Measurements from ENCODE around the gene STT3A.

The STT3A gene

DNA sequence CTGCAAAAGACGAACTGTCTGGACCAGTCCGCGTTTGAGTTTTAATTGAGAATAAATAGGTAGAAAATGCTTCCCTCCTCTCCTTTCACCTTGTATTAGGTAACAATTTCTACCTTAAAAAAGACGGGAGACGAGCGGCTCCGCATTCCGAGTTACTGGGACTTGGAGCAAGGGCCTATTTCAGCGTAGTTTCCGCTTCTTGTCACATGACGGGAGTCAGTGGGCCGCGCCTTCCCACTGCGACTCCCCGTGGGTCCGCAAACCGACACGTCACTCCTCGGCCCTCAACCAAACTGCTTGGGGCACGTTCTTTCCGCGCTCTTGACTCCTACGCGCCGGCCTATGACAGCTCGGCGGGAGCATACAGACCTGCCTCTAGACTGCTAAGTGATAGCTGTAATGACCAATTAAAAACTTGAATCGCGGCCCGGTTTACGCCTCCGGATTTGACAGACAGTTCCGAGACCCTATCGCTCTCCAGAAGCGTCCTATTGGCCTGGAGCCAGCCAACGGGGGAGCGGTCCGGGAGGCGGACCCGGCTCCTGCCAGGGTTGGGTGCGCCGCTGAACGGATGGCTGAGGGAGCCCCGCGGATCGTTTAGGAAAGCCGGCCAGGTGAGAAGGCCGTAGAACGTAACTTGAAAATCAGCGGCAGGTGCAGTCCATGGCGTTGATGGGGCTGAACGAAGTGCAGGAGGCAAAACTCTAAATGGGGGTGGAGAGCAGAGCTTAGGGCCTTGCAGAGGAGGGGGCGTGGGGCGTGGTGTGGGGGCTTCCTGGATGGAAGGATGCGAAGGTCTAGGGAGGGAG lies at the start of gene STT3A:
TSS of gene STT3A (plus strand) at position 548 of the 809 bp plus-strand sequence. CDS start 3,064 bp downstream, outside the sequence.
- Mint-ChIP-seq H3K4me1 (peaks cover 27% of the 10 kb centered on the region), H3K9me3 (no peaks in the 10 kb centered on the region), H3K4me3 (peak within 1 kb of the TSS; percentile 96), H3K27me3 (no peaks in the 10 kb centered on the region), H3K36me3 (peaks cover 8% of the 10 kb centered on the region), H3K27ac (peak within 1 kb of the TSS; percentile 100)
- peak; percentile 93 to 98 for DNase-seq (ENCODE audit: low spot score in 2 of 2)
- peak; percentile 88 for ATAC-seq (ENCODE audit: low read depth)

DNA sequence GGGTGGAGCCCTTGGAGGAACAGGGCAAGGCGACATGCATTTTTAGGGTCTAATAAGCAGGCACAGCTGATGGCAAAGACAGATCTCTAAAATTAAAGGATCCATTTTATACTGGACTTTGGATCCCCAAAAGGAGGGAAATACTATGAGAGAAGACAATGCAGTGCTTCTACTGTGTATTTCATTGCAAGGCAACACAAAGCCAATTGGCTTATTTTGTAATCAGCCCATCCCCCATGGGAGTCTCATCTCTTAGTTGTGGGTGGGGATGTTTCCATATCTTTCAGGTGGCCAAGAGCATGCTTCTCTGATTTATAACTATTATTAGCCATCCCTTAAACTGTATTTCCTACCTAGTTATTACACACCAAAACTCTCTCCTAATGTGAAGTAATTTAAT lies 41.9 kb upstream of the STT3A start:
- ATAC-seq (ENCODE audit: low read depth) (no peak), DNase-seq (ENCODE audit: low spot score in 2 of 2) (no peak)
- H3K36me3 Mint-ChIP-seq: peaks cover 9% of the 10 kb centered on the region
- H3K27me3 Mint-ChIP-seq: peaks cover 2% of the 10 kb centered on the region
- no peak overlapping the region for H3K4me3 Mint-ChIP-seq
- peaks cover 24% of the 10 kb centered on the region for H3K9me3 Mint-ChIP-seq
- H3K27ac Mint-ChIP-seq: no peak overlapping the region
- H3K4me1 Mint-ChIP-seq: no peaks in the 10 kb centered on the region

DNA sequence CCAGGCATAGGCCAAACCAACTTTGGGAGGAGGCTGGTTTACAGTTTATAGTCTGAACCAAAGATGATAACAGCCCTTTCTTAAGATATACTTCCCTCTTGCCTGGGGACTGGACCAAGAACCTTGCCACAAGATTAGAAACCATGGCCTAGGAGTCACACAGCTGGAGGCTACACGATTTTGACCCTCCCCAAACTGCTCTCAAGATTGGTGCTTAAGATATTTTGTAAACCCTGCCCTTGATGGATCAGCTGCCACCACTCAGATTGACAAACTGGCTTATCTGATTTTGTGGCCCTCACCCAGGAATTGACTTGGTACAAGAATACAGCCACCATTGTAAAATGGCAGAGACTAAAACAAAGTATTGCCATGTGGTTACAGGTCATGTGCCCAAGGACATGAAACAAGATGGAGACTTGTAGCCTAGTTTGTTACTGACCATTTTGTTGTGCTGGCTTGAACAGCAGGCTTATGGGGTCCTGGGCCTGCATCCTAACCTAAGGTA lies 40.8 kb upstream of the STT3A start:
- Mint-ChIP-seq H3K27me3 (peaks cover 3% of the 10 kb centered on the region), H3K9me3 (peaks cover 24% of the 10 kb centered on the region), H3K4me3 (no peak overlapping the region), H3K4me1 (no peaks in the 10 kb centered on the region), H3K27ac (no peak overlapping the region), H3K36me3 (peaks cover 13% of the 10 kb centered on the region)
- ATAC-seq (ENCODE audit: low read depth) (no peak), DNase-seq (ENCODE audit: low spot score in 2 of 2) (no peak)

DNA sequence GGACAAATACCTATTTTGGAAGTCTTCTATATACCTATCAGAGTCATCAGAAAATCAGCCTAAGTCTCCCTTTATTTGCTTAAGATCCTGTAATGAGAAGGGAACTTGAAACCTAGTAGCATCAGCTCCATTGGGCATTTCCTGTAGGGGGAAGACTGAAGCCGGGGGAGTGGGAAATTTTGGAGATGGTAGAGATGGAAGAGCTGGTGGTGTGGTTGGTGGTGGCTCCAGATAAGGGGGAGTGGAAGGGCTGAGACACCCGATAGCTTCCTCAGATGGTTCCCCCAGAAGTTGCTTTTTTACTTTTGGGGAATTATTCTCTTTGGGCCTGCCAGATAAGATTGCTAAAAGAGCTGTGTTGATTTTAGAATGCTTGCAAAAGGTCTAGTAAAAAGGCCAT lies 39.7 kb upstream of the STT3A start:
- no peak overlapping the region for H3K4me3 Mint-ChIP-seq
- no peak for DNase-seq (ENCODE audit: low spot score in 2 of 2)
- H3K9me3 Mint-ChIP-seq: peaks cover 25% of the 10 kb centered on the region
- H3K27me3 Mint-ChIP-seq: peaks cover 5% of the 10 kb centered on the region
- ATAC-seq (ENCODE audit: low read depth): no peak
- peaks cover 15% of the 10 kb centered on the region for H3K36me3 Mint-ChIP-seq
- no peaks in the 10 kb centered on the region for H3K4me1 Mint-ChIP-seq
- H3K27ac Mint-ChIP-seq: no peak overlapping the region

DNA sequence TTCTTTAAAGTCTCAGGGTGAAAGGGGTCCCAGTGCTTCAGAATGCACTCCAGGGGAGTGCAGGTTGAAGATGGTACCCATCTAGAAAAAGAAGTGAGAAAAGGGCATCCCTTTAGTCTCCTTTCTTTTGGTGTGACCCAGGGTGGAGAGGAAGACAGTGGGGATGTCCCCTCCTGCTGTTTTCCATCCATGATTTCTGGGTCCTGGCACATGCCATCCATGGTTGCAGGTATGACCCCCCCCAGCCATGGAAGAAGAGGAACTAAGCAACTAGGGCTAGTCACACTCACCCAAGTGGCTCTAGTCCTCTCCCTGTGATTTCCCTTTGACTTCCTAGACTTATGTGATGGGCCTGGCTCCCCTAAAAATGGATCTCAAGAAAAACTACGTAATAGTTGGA lies 39.3 kb upstream of the STT3A start:
- peaks cover 5% of the 10 kb centered on the region for H3K27me3 Mint-ChIP-seq
- no peaks in the 10 kb centered on the region for H3K4me1 Mint-ChIP-seq
- H3K4me3 Mint-ChIP-seq: no peak overlapping the region
- ATAC-seq (ENCODE audit: low read depth) (no peak), DNase-seq (ENCODE audit: low spot score in 2 of 2) (no peak)
- H3K9me3 Mint-ChIP-seq: peaks cover 25% of the 10 kb centered on the region
- H3K36me3 Mint-ChIP-seq: peaks cover 15% of the 10 kb centered on the region
- H3K27ac Mint-ChIP-seq: no peak overlapping the region

DNA sequence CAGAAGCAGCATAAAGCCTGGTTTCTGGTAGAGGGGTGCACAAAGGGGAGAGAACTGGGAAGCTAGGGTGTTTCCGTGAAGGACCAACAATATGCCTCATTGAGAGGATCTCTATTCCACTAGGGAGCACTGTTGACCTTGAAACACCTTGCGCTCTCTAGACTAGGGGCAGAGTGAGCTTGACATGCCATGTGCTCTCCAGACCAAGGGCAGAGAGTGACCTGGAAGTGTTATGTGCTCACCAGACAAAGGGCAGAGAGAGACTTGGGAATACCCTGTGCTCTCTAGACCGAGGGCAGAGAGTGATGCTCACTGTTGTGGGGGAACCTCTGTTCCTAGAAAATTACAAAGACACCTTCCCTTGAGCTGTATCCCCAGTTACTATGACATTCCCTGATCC lies 38.6 kb upstream of the STT3A start:
- ATAC-seq (ENCODE audit: low read depth) (no peak), DNase-seq (ENCODE audit: low spot score in 2 of 2) (no peak)
- Mint-ChIP-seq H3K27ac (no peak overlapping the region), H3K4me1 (no peaks in the 10 kb centered on the region), H3K9me3 (peaks cover 25% of the 10 kb centered on the region), H3K4me3 (no peak overlapping the region), H3K36me3 (peaks cover 15% of the 10 kb centered on the region), H3K27me3 (peaks cover 5% of the 10 kb centered on the region)

DNA sequence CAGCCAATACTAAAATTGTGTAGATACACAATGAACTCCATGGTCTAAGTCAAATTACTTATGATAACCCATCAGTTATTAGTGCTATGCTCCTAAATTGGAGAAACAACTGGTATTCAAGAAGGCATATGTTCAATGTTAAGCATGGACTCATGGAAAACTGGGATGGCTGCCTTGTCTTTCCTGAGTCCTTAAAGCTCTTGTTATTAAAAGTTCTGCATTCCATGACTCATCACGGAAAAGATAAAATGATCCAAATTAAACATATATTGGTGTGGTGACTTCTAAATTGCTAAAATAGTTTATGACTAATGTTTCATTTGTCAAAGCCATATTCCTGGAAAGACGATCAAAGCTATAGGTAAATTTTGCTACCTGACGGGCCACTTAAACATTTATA lies 32.8 kb upstream of the STT3A start:
- H3K27ac Mint-ChIP-seq: no peak overlapping the region
- H3K4me3 Mint-ChIP-seq: no peak overlapping the region
- ATAC-seq (ENCODE audit: low read depth) (no peak), DNase-seq (ENCODE audit: low spot score in 2 of 2) (no peak)
- peaks cover 3% of the 10 kb centered on the region for H3K27me3 Mint-ChIP-seq
- H3K36me3 Mint-ChIP-seq: peaks cover 6% of the 10 kb centered on the region
- peaks cover 6% of the 10 kb centered on the region for H3K9me3 Mint-ChIP-seq
- H3K4me1 Mint-ChIP-seq: no peaks in the 10 kb centered on the region

DNA sequence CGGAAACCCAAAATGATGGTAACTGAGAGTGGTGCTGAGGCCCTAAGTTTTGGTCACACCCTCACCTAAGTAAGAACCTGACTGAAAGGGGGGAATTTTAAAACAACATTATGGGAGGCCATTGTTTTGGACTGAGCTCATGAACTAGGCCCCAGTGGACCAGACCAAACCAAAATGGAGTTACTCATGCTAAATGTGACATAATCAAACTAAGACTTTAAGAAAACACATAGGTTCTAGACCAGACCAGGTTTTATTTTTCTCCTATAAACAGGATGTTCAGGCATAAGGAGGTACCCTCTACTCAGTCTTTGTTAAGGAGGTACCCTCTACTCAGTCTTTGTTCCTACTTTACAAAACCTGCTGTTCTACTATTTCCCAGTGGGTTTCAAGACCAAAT lies 30.7 kb upstream of the STT3A start:
- ATAC-seq (ENCODE audit: low read depth): no peak
- peaks cover 2% of the 10 kb centered on the region for H3K9me3 Mint-ChIP-seq
- H3K27ac Mint-ChIP-seq: no peak overlapping the region
- H3K4me1 Mint-ChIP-seq: peaks cover under 1% of the 10 kb centered on the region
- H3K27me3 Mint-ChIP-seq: peaks cover 2% of the 10 kb centered on the region
- DNase-seq (ENCODE audit: low spot score in 2 of 2): no peak
- peaks cover 2% of the 10 kb centered on the region for H3K36me3 Mint-ChIP-seq
- no peak overlapping the region for H3K4me3 Mint-ChIP-seq

DNA sequence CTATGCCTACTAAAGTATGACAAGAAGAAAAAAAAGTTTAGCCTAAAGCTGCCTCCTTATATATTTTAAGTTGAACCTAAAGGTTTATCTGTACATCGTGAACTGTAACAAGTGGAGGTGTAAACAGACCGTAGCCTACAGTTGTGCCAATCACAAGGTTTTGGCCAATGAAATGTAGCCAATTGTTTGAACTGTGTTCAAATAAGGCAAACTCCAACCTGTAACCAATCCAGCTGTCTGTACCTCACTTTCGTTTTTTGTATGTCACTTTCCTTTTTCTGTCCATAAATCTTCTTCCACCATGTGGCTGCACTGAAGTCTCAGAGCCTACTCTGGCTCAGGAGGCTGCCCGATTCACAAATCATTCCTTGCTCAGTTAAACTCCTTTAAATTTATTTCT lies 30.2 kb upstream of the STT3A start:
- Mint-ChIP-seq H3K9me3 (no peaks in the 10 kb centered on the region), H3K4me3 (no peak overlapping the region), H3K27ac (no peak overlapping the region), H3K36me3 (no peaks in the 10 kb centered on the region), H3K27me3 (no peaks in the 10 kb centered on the region), H3K4me1 (peaks cover 2% of the 10 kb centered on the region)
- DNase-seq (ENCODE audit: low spot score in 2 of 2): no peak
- ATAC-seq (ENCODE audit: low read depth): no peak

DNA sequence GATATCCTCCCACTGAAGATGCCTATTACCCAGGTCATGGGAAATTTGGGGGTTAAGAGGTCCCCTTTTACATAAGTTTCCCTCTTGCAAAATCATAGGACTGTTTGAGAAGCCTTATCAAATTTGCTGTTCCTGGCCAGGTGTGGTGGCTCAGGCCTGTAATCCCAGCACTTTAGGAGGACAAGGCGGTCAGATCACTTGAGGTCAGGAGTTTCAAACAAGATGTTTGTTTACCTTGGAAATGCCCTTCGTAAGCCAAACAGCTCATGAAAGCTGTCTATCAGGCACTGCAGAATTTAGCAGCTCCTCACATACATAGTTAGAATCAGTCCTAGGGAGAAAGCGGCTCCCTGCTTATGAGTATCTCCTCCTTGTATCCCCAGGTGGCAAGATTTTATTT lies 28.3 kb upstream of the STT3A start:
- Mint-ChIP-seq H3K4me1 (peaks cover 5% of the 10 kb centered on the region), H3K9me3 (no peaks in the 10 kb centered on the region), H3K27ac (no peak overlapping the region), H3K4me3 (no peak overlapping the region), H3K36me3 (no peaks in the 10 kb centered on the region), H3K27me3 (no peaks in the 10 kb centered on the region)
- no peak for DNase-seq (ENCODE audit: low spot score in 2 of 2)
- ATAC-seq (ENCODE audit: low read depth): no peak

DNA sequence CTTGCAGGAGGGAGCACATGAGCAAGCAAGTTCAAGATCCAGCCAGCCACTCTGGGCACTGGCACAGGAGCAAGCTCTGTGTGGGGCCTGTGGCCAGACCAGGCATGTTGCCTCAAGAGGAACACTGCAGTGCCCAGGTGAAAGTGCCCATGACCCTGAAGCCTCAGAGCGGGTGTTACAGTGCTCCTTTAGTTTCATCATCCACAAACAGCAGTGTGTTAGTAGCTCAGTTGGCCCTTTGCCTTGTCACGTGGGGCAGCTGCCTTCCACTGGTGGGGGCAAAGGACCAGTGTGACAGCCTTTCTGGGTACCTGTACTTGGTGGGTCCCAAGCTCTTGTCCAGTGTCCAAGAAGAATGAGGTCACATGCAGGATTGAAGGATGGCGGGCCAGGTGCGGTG lies 26.4 kb upstream of the STT3A start:
- H3K27me3 Mint-ChIP-seq: no peaks in the 10 kb centered on the region
- no peak for DNase-seq (ENCODE audit: low spot score in 2 of 2)
- no peaks in the 10 kb centered on the region for H3K9me3 Mint-ChIP-seq
- peaks cover 16% of the 10 kb centered on the region for H3K4me1 Mint-ChIP-seq
- H3K27ac Mint-ChIP-seq: no peak overlapping the region
- no peaks in the 10 kb centered on the region for H3K36me3 Mint-ChIP-seq
- no peak overlapping the region for H3K4me3 Mint-ChIP-seq
- no peak for ATAC-seq (ENCODE audit: low read depth)

DNA sequence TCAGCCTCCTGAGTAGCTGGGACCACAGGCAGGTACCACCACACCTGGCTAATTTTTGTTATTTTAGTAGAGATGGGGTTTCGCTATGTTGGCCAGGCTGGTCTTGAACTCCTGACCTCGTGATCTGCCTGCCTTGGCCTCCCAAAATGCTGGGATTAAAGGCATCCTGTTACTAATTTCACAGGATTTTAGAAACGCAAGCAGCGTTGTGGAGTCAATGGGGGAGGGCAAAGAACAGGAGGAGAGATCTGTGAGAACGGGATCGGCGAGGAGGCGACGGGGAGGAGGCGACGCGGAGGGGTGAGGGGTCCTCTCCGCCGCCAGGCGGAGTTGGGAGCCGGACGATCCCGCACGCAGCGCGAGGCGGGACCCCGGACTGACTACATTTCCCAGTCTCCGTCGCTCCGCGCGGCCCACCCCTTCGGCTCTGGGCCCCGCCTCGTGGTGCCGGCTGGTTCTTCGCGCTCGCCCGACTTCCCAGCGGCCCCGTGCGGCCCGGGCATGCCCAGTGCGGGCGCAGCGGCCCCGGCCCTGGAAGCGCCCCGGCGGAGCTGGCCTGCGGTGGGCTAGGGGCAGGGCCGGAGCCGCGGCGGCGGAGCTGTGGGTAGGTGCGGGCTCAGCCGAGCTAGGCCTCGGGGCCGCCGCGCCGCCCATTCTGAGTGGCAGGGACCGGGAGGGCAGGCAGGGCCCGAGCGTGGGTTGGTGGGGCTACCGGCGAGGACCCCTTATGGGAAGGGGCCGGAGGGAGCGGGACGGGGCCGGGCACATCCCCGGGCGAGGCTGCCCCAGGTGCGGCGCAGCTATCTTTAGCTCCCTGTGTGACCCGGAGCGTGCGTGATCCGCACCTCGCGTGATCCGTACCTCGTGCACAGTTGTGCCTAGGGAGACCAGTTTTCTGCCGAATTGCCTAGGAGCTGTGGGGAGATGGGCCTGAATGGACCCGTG lies 23.4 kb upstream of the STT3A start, which contains the start of gene EI24:
TSS of gene EI24 (plus strand) at position 508 of the 945 bp plus-strand sequence. CDS start 3,051 bp downstream, outside the sequence.
- DNase-seq (ENCODE audit: low spot score in 2 of 2): peak; percentile 81 to 83
- Mint-ChIP-seq H3K9me3 (no peaks in the 10 kb centered on the region), H3K27me3 (no peaks in the 10 kb centered on the region), H3K4me3 (peak within 1 kb of the TSS; percentile 99), H3K4me1 (peaks cover 16% of the 10 kb centered on the region), H3K36me3 (peaks cover 5% of the 10 kb centered on the region), H3K27ac (peak within 1 kb of the TSS; percentile 98)
- peak; percentile 92 for ATAC-seq (ENCODE audit: low read depth)

DNA sequence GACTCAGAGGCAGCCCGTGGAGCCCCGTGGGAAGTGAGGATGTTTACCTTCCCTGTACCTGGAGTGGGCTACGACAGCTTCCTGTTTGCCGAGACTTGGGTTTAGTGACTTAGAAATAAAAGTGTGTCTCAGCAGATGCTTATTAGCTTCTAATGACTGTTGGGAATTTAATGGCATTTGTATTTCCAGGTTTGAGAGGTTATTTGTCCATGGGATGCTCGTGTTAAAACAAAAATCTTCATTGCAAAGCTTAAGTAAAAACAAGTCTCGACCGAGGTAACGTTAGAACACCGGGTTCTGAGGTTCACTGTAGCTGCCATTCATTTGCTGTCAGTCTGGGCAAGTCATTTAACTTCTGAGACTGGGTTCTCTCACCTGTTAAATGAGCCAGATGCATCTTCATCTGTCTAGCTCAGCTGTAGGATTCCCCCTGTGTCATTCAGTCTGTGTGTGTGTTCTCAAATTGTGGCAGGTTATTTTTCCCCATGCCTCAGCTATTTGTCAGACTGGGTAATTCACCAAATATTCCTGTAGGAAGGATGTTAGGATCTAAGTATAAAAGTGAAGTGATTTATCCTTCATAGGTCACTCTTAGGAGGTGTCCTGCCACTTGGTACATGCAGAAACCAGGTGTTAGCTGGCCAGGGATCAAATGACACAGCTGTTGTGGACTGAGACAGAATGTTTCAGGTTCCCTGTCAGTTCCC lies 22.6 kb upstream of the STT3A start:
- Mint-ChIP-seq H3K27ac (peak overlapping the region; percentile 98), H3K4me1 (peaks cover 16% of the 10 kb centered on the region), H3K27me3 (no peaks in the 10 kb centered on the region), H3K4me3 (peak overlapping the region; percentile 86), H3K36me3 (peaks cover 8% of the 10 kb centered on the region), H3K9me3 (no peaks in the 10 kb centered on the region)
- DNase-seq (ENCODE audit: low spot score in 2 of 2) (no peak), ATAC-seq (ENCODE audit: low read depth) (no peak)
